HEK293T (cell line): ENCODE measurements around the gene ASB10.

Source experiments
- CTCF ChIA-PET: fragments of 350-600 bp; formaldehyde crosslinking; extraction: SDS; loops from one replicate; lab custom pipeline; 2021; ENCODE audit warnings: antibody characterized with exemption, inconsistent platforms; lab: Yijun Ruan, JAX
- POLR2A ChIA-PET: fragments of 350-600 bp; formaldehyde crosslinking; extraction: SDS; loops from one replicate; lab custom pipeline; 2020; ENCODE audit warnings: antibody characterized with exemption, inconsistent platforms; lab: Yijun Ruan, JAX
- DNase-seq: peaks from one replicate; pipeline ENCODE4 v3.0.0; 2012; ENCODE audit warnings: mixed read lengths; ENCODE audit errors: extremely low spot score
- ARNT ChIP-seq: fragments of 450-650 bp; IDR thresholded peaks from 2 replicates; pipeline ENCODE4 v1.6.1; 2017; ENCODE audit warnings: mild to moderate bottlenecking
- BHLHE40 ChIP-seq: fragments of 450-650 bp; IDR thresholded peaks from 2 replicates; pipeline ENCODE4 v1.6.1; 2016; ENCODE audit warnings: mild to moderate bottlenecking, moderate library complexity, borderline replicate concordance
- CTBP1 ChIP-seq: fragments of 450-650 bp; IDR thresholded peaks from 2 replicates; pipeline ENCODE4 v1.6.1; 2016; ENCODE audit warnings: borderline replicate concordance
- ELF4 ChIP-seq: fragments of 450-650 bp; IDR thresholded peaks from 2 replicates; pipeline ENCODE4 v1.6.1; 2017; ENCODE audit warnings: antibody characterized with exemption
- FOXA1 ChIP-seq: fragments of 450-650 bp; IDR thresholded peaks from 2 replicates; pipeline ENCODE4 v1.6.1; 2016; ENCODE audit warnings: mild to moderate bottlenecking
- FOXK2 ChIP-seq: fragments of 450-650 bp; IDR thresholded peaks from 2 replicates; pipeline ENCODE4 v1.6.1; 2016; ENCODE audit warnings: mild to moderate bottlenecking
- FOXM1 ChIP-seq: fragments of 450-650 bp; IDR thresholded peaks from 2 replicates; pipeline ENCODE4 v1.6.1; 2017; ENCODE audit warnings: mild to moderate bottlenecking, borderline replicate concordance
- HDGF ChIP-seq: fragments of 450-650 bp; IDR thresholded peaks from 2 replicates; pipeline ENCODE4 v1.6.1; 2017; ENCODE audit warnings: antibody characterized with exemption, borderline replicate concordance
- L3MBTL2 ChIP-seq: fragments of 450-650 bp; conservative IDR thresholded peaks from 2 replicates; pipeline ENCODE4 v1.6.1; 2016; ENCODE audit warnings: mild to moderate bottlenecking
- LEF1 ChIP-seq: fragments of 450-650 bp; IDR thresholded peaks from 2 replicates; pipeline ENCODE4 v1.6.1; 2017; ENCODE audit warnings: mild to moderate bottlenecking, borderline replicate concordance
- NFRKB ChIP-seq: fragments of 450-650 bp; IDR thresholded peaks from 2 replicates; pipeline ENCODE4 v1.6.1; 2016; ENCODE audit warnings: mild to moderate bottlenecking, moderate library complexity
- PKNOX1 ChIP-seq: fragments of 450-650 bp; IDR thresholded peaks from 2 replicates; pipeline ENCODE4 v1.6.1; 2016
- SP1 ChIP-seq: fragments of 450-650 bp; IDR thresholded peaks from 2 replicates; pipeline ENCODE4 v1.6.1; 2017
- SUZ12 ChIP-seq: fragments of 450-650 bp; IDR thresholded peaks from 2 replicates; pipeline ENCODE4 v1.6.1; 2016; ENCODE audit warnings: mild to moderate bottlenecking
- TARDBP ChIP-seq: fragments of 450-650 bp; IDR thresholded peaks from 2 replicates; pipeline ENCODE4 v1.6.1; 2016
- ZNF384 ChIP-seq: fragments of 450-650 bp; IDR thresholded peaks from 2 replicates; pipeline ENCODE4 v1.6.1; 2016

ASB10 gene

GRCh38 chr7:151146761-151147160, 40.3 kb downstream of the ASB10 start:
- CTCF ChIA-PET = interaction anchor here (1.0 to 2.6 kb wide), 3 partner anchors 19 to 97 kb away, joined by 4 to 7 read pairs (median 7); no protein-coding TSS in a partner anchor
- TF ChIP-seq CTBP1 = no peak
- no peak for TF ChIP-seq ELF4
- no peak for TF ChIP-seq BHLHE40
- TF ChIP-seq FOXA1 = no peak
- no peak for TF ChIP-seq ZNF384
- TF ChIP-seq PKNOX1 = no peak
- TF ChIP-seq SUZ12 = no peak
- no peak for TF ChIP-seq FOXM1
- TF ChIP-seq TARDBP = no peak
- TF ChIP-seq SP1 = no peak
- no peak for TF ChIP-seq NFRKB
- TF ChIP-seq LEF1 = no peak
- TF ChIP-seq HDGF = no peak
- DNase-seq = no peak
- POLR2A ChIA-PET = interaction anchor here (0.8 kb wide), 1 partner anchor 11 kb away, joined by 3 read pairs; no protein-coding TSS in a partner anchor

GRCh38 chr7:151144387-151144786, 42.7 kb downstream of the ASB10 start:
- ChIA-PET CTCF (interaction anchor here (1.6 kb wide), 1 partner anchor 24 kb away, joined by 5 read pairs; the partner anchor contains the start of gene GBX1), POLR2A (no interaction called here)
- no peak for DNase-seq
- no peak for TF ChIP-seq PKNOX1
- TF ChIP-seq ZNF384 = no peak
- no peak for TF ChIP-seq FOXM1
- TF ChIP-seq SUZ12 = no peak
- no peak for TF ChIP-seq NFRKB
- no peak for TF ChIP-seq ELF4
- TF ChIP-seq CTBP1 = no peak
- TF ChIP-seq L3MBTL2 = no peak
- TF ChIP-seq FOXA1 = no peak

GRCh38 chr7:151143261-151144015, 43.6 kb downstream of the ASB10 start:
- TF ChIP-seq ELF4 (no peak), SP1 (no peak), FOXA1 (no peak), HDGF (no peak), NFRKB (no peak), CTBP1 (no peak), ARNT (no peak), ZNF384 (no peak), FOXM1 (no peak), BHLHE40 (no peak)
- ChIA-PET CTCF (interaction anchor here (0.5 to 1.6 kb wide), 2 partner anchors 14 to 25 kb away, joined by 4 to 5 read pairs; partner anchors contain the start of gene GBX1), POLR2A (no interaction called here)
- no peak for DNase-seq

GRCh38 chr7:151142686-151143040, 44.4 kb downstream of the ASB10 start:
- ChIA-PET POLR2A (no interaction called here), CTCF (interaction anchor here (0.5 kb wide), 1 partner anchor 15 kb away, joined by 4 read pairs; no protein-coding TSS in a partner anchor)
- no peak for DNase-seq
- TF ChIP-seq SP1 (no peak), NFRKB (no peak), HDGF (no peak), ARNT (no peak), CTBP1 (no peak), FOXK2 (no peak), SUZ12 (no peak), BHLHE40 (no peak), PKNOX1 (no peak), L3MBTL2 (no peak), ELF4 (no peak), TARDBP (no peak), FOXM1 (no peak), LEF1 (no peak), ZNF384 (no peak)

GRCh38 chr7:151141855-151142685, 45.0 kb downstream of the ASB10 start:
- ChIA-PET CTCF (interaction anchor here (0.8 kb wide), 1 partner anchor 28 kb away, joined by 3 read pairs; no protein-coding TSS in a partner anchor), POLR2A (no interaction called here)
- DNase-seq = no peak
- TF ChIP-seq TARDBP (no peak), SP1 (no peak), FOXA1 (no peak), FOXK2 (no peak)
